Kidney (tissue), 14 donors: ENCODE data around the gene RAMP3. TPM values are rescaled to one million over a fixed set of nuclear protein-coding genes. Genes with fewer than 3 reads are reported as not detected.
"Not testable (repeated sequence)": the region's sequence is repeated elsewhere in the genome, so short reads cannot be mapped to it uniquely, and the experiment has no call there.

ENCODE experiments used
- DNase-seq, 5 donors: peaks; one replicate each; pipeline ENCODE4 v3.0.0-alpha.2; 2013 to 2020
- FAIRE-seq: peaks from 2 replicates; lab custom pipeline; 2012; peaks lifted over from hg19 to GRCh38; lab: Jason Lieb, UNC
- H3K27ac ChIP-seq, 2 donors: one replicate each; pipeline ENCODE4 v1.7.0; 2013; ENCODE audit warnings: low read depth in 2 of 2, low read length in 2 of 2, inconsistent platforms in 1 of 2
- H3K27me3 ChIP-seq: one replicate; pipeline ENCODE4 v1.7.1; 2013; ENCODE audit warnings: low read length, inconsistent platforms; ENCODE audit not compliant: control insufficient read depth, insufficient read depth
- H3K36me3 ChIP-seq, 3 donors: one replicate each; pipeline versions ENCODE4 v1.7.0 to v1.7.1; 2013; ENCODE audit warnings: low read length in 3 of 3, control low read depth in 1 of 3, inconsistent platforms in 1 of 3; ENCODE audit not compliant: insufficient read depth in 3 of 3, control insufficient read depth in 2 of 3
- H3K4me1 ChIP-seq, 3 donors: one replicate each; pipeline versions ENCODE4 v1.7.0 to v1.7.1; 2013; ENCODE audit warnings: low read length in 3 of 3, inconsistent platforms in 1 of 3, low read depth in 1 of 3; ENCODE audit not compliant: control insufficient read depth in 2 of 3, insufficient read depth in 2 of 3
- H3K4me3 ChIP-seq, 3 donors: one replicate each; pipeline versions ENCODE4 v1.7.0 to v1.8.1; 2013; ENCODE audit warnings: low read length in 3 of 3, control low read depth in 1 of 3, inconsistent platforms in 1 of 3
- H3K9ac ChIP-seq, 3 donors: one replicate each; pipeline versions ENCODE4 v1.7.0 to v1.7.1; 2013; ENCODE audit warnings: low read length in 3 of 3, control low read depth in 1 of 3, inconsistent platforms in 1 of 3
- H3K9me3 ChIP-seq, 3 donors: one replicate each; pipeline versions ENCODE4 v1.7.0 to v1.7.1; 2013; ENCODE audit warnings: low read length in 3 of 3, control low read depth in 1 of 3, inconsistent platforms in 1 of 3; ENCODE audit not compliant: control insufficient read depth in 2 of 3, insufficient read depth in 1 of 3
- intact Hi-C: fragments of 100-400 bp; cut with DNase I; formaldehyde crosslinking; loops from one replicate; pipeline ENCODE4 v1.11.1; 2022
- polyA plus RNA-seq: library from polyadenylated mRNA; stranded (reverse); fragments of 350-450 nt; fragmentation: Illumina TruSeq; extraction: RNeasy Lipid Tissue Mini Kit (QIAGEN cat#74804); gene quantifications from one replicate; pipeline ENCODE4 v1.2.3, GENCODE V29; 2014; ENCODE audit warnings: low read depth, low replicate concordance; ENCODE audit not compliant: insufficient read depth
- total RNA-seq: library from RNA; stranded (reverse); fragmentation: NEBNext Ultra II Directional; extraction: Animal tissue kit (Norgen Biotek cat#: 25700); gene quantifications from one replicate; pipeline ENCODE4 v1.2.1, GENCODE V29; 2021
- TF ChIP-seq, protein P1 (sequence below): IDR thresholded peaks from 3 replicates; pipeline ENCODE4 v1.5.1; 2012; ENCODE audit warnings: mild to moderate bottlenecking, moderate library complexity, borderline replicate concordance; ENCODE audit not compliant: insufficient read depth; ENCODE audit errors: extremely low read depth
- donor health status: control.
- donor health status: control.
- donor health status: control.
- donor health status: control.
- donor health status: control.
- donor health status: DM: yes; HTN: yes; CAD: no.
- donor health status: Normal renal cell carcinoma (clear cell type).

RAMP3 gene
- total and polyA plus RNA-seq, 2 donors from 2014 or later, result 82.6 to 168 TPM

- DNase-seq, result peak in 1 of 5 donors; percentile 34
- FAIRE-seq, result no peak
- no peak overlapping the region for H3K4me3 ChIP-seq
- no peaks in the 10 kb centered on the region for H3K36me3 ChIP-seq
- no peaks in the 10 kb centered on the region for H3K27me3 ChIP-seq
- H3K4me1 ChIP-seq, result no peaks in the 10 kb centered on the region
- H3K9ac ChIP-seq, result no peak overlapping the region
- TF ChIP-seq, protein P1, sequence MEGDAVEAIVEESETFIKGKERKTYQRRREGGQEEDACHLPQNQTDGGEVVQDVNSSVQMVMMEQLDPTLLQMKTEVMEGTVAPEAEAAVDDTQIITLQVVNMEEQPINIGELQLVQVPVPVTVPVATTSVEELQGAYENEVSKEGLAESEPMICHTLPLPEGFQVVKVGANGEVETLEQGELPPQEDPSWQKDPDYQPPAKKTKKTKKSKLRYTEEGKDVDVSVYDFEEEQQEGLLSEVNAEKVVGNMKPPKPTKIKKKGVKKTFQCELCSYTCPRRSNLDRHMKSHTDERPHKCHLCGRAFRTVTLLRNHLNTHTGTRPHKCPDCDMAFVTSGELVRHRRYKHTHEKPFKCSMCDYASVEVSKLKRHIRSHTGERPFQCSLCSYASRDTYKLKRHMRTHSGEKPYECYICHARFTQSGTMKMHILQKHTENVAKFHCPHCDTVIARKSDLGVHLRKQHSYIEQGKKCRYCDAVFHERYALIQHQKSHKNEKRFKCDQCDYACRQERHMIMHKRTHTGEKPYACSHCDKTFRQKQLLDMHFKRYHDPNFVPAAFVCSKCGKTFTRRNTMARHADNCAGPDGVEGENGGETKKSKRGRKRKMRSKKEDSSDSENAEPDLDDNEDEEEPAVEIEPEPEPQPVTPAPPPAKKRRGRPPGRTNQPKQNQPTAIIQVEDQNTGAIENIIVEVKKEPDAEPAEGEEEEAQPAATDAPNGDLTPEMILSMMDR, result no peak
- intact Hi-C loops, result no loop called here
- H3K27ac ChIP-seq, result no peak overlapping the region
- H3K9me3 ChIP-seq, result peaks cover 0 to 3% (median 0%) of the 10 kb centered on the region in 3 donors
These were observed 6.1 kb downstream of the RAMP3 start for GRCh38 chr7:45163692-45164052.

GRCh38 chr7:45164271-45164670 is 6.7 kb downstream of the RAMP3 start:
- H3K27me3 ChIP-seq, H3K4me1 ChIP-seq, H3K9ac ChIP-seq, H3K27ac ChIP-seq, intact Hi-C loops, FAIRE-seq, H3K9me3 ChIP-seq, H3K36me3 ChIP-seq, H3K4me3 ChIP-seq: not testable (repeated sequence)
- DNase-seq, result peak in 1 of 5 donors; percentile 1

DNA sequence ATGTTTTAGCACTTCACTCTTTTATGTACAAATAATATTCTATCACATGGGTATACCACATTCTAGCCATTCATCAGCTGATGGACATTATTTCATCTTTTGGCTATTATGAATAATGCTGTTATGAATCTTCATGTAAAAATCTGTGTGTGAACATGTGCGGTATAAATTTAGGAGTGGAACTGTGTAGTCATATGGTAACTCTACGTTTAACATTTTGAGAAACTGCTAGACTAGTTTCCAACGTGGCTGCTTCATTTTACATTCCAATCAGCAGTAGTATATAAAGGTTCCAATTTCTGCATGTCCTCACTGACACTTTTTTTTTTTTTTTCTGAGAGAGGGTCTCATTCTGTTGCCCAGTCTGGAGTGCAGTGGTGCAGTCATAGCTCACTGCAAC is 8.3 kb downstream of the RAMP3 start:
- no peak for DNase-seq
- intact Hi-C loops, result no loop called here
- H3K4me1 ChIP-seq, result no peaks in the 10 kb centered on the region
- H3K27me3 ChIP-seq, result no peaks in the 10 kb centered on the region
- H3K9me3 ChIP-seq, result peaks cover 0 to 3% (median 0%) of the 10 kb centered on the region in 3 donors
- no peak overlapping the region for H3K4me3 ChIP-seq
- H3K36me3 ChIP-seq, result no peaks in the 10 kb centered on the region
- TF ChIP-seq, protein P1, result no peak
- no peak overlapping the region for H3K27ac ChIP-seq
- no peak overlapping the region for H3K9ac ChIP-seq
- FAIRE-seq, result no peak

DNA sequence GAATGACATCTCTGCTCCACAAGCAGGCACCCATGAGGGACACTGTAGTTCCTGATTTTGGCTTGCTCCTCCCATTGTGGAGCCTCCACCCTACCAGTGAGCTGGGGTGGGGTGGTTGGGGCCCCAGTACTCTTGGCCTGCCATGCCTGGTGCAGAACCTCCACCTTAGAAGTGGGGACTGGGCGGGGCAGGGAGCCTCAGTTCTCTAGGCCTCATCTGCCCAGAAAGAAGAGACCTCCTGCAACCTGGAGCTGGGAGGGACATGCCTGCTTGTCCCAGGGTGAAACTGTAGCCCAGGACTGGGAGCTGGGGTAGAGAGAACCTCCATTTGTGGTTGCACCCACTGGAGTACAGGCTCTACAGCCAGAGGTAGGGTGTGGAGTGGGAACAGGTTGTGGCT is 14.4 kb downstream of the RAMP3 start:
- FAIRE-seq, result no peak
- no peak overlapping the region for H3K4me3 ChIP-seq
- H3K27me3 ChIP-seq, result no peaks in the 10 kb centered on the region
- no peaks in the 10 kb centered on the region for H3K9me3 ChIP-seq
- intact Hi-C loops, result no loop called here
- no peaks in the 10 kb centered on the region for H3K36me3 ChIP-seq
- H3K27ac ChIP-seq, result no peak overlapping the region
- TF ChIP-seq, protein P1, result no peak
- no peak overlapping the region for H3K9ac ChIP-seq
- DNase-seq, result peak in 2 of 5 donors; percentile 13 to 56
- H3K4me1 ChIP-seq, result no peaks in the 10 kb centered on the region
